Peyer's patch (tissue), 4 donors: ENCODE measurements around the gene NLRP6.

Experiments used
- CTCF ChIP-seq, 6 experiments: fragments of 450-650 bp in 4 of 6; fragments of 200-600 bp in 2 of 6; sonication (generic) in 1 of 6; IDR thresholded peaks; one replicate each; pipeline ENCODE4 v1.5.1; 2017 to 2019; ENCODE audit warnings: antibody characterized with exemption in 6 of 6, mild to moderate bottlenecking in 3 of 6, moderate library complexity in 1 of 6
- POLR2A ChIP-seq, 2 donors: fragments of 450-650 bp; IDR thresholded peaks; one replicate each; pipeline ENCODE4 v1.5.1; 2017; ENCODE audit warnings: antibody characterized with exemption in 2 of 2, mild to moderate bottlenecking in 2 of 2, moderate library complexity in 2 of 2

GRCh38 chr11:244376-244775 is 33.8 kb upstream of the NLRP6 start:
- TF ChIP-seq CTCF (IDR thresholded peaks at IDR 0.05) = no peak
- no peak for TF ChIP-seq POLR2A (IDR thresholded peaks at IDR 0.05)
